ENCODE results near the gene ACKR1. TPM values are rescaled to one million over a fixed set of nuclear protein-coding genes. Genes with fewer than 3 reads are reported as not detected.

The ACKR1 gene
- total and polyA plus RNA-seq, 2 of the 13 experiments (the other 11 are each of a cell fraction or from before 2014, with no cell fraction given), result not detected

DNA sequence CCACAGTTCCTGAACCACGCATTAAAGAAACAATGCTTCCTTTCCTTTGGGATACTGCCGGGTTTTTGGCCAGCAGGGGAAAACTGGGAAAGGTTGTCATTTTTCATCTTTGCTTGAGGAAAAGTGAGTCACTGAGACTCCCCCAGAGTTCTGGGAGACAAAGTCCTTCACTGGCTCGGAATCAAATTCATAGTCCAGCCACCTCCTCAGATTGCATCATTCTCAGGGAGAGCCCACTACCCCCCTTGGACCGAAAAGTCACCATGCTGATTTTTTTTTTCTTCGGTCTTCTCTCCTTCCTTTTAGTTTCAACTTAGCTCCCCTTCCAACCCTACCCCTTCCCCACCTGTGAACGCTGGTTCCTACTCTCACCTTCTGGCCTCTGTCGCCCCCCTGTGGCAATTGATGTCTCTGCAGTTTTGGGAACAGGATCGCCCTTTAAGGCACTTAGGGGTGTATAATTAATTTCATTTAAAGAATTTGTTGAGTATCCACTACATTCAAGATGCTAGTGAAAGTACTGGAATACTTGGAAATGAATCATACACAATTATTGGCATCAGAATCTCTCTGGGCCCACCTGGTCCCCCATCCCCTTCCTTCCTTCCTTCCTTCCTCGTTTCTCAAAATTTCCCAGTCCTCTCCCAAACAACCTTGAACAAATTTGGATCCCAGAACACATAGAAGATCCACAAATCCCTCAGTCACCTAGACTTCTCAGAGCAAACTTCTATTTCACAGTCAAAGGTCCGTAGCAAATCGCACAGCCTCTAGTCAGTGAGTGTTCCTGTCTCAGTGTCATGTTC is 6.9 kb downstream of the ACKR1 start (continued):
- peak; percentile 41 for TF ChIP-seq HNRNPK (IDR thresholded peaks at IDR 0.05; ENCODE audit: low read depth, low read length, poor library complexity, severe bottlenecking)
- no peak for TF ChIP-seq IKZF4 (CRISPR knock-in tag; IDR thresholded peaks at IDR 0.05; ENCODE audit: borderline replicate concordance, low read depth, not compliant biosample characterization)
- no peak for TF ChIP-seq KLF13 (CRISPR knock-in tag; IDR thresholded peaks at IDR 0.05)
- TF ChIP-seq, protein P1, sequence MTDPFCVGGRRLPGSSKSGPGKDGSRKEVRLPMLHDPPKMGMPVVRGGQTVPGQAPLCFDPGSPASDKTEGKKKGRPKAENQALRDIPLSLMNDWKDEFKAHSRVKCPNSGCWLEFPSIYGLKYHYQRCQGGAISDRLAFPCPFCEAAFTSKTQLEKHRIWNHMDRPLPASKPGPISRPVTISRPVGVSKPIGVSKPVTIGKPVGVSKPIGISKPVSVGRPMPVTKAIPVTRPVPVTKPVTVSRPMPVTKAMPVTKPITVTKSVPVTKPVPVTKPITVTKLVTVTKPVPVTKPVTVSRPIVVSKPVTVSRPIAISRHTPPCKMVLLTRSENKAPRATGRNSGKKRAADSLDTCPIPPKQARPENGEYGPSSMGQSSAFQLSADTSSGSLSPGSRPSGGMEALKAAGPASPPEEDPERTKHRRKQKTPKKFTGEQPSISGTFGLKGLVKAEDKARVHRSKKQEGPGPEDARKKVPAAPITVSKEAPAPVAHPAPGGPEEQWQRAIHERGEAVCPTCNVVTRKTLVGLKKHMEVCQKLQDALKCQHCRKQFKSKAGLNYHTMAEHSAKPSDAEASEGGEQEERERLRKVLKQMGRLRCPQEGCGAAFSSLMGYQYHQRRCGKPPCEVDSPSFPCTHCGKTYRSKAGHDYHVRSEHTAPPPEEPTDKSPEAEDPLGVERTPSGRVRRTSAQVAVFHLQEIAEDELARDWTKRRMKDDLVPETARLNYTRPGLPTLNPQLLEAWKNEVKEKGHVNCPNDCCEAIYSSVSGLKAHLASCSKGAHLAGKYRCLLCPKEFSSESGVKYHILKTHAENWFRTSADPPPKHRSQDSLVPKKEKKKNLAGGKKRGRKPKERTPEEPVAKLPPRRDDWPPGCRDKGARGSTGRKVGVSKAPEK (CRISPR knock-in tag; IDR thresholded peaks at IDR 0.05; ENCODE audit: borderline replicate concordance), result no peak
- TF ChIP-seq STAG1 (CRISPR knock-in tag; IDR thresholded peaks at IDR 0.05), result peak; percentile 64
- TF ChIP-seq, protein P2, sequence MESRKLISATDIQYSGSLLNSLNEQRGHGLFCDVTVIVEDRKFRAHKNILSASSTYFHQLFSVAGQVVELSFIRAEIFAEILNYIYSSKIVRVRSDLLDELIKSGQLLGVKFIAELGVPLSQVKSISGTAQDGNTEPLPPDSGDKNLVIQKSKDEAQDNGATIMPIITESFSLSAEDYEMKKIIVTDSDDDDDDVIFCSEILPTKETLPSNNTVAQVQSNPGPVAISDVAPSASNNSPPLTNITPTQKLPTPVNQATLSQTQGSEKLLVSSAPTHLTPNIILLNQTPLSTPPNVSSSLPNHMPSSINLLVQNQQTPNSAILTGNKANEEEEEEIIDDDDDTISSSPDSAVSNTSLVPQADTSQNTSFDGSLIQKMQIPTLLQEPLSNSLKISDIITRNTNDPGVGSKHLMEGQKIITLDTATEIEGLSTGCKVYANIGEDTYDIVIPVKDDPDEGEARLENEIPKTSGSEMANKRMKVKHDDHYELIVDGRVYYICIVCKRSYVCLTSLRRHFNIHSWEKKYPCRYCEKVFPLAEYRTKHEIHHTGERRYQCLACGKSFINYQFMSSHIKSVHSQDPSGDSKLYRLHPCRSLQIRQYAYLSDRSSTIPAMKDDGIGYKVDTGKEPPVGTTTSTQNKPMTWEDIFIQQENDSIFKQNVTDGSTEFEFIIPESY (CRISPR knock-in tag; IDR thresholded peaks at IDR 0.05), result no peak
- TF ChIP-seq ZNF205 (CRISPR knock-in tag; IDR thresholded peaks at IDR 0.05), result no peak
- TF ChIP-seq ZMYM3 (CRISPR knock-in tag; IDR thresholded peaks at IDR 0.05), result no peak
- TF ChIP-seq, protein P3, sequence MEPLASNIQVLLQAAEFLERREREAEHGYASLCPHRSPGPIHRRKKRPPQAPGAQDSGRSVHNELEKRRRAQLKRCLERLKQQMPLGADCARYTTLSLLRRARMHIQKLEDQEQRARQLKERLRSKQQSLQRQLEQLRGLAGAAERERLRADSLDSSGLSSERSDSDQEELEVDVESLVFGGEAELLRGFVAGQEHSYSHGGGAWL (CRISPR knock-in tag; IDR thresholded peaks at IDR 0.05), result no peak
- no peak for TF ChIP-seq ZNF616 (CRISPR knock-in tag; IDR thresholded peaks at IDR 0.05; ENCODE audit: low read depth)
- TF ChIP-seq, protein P4, sequence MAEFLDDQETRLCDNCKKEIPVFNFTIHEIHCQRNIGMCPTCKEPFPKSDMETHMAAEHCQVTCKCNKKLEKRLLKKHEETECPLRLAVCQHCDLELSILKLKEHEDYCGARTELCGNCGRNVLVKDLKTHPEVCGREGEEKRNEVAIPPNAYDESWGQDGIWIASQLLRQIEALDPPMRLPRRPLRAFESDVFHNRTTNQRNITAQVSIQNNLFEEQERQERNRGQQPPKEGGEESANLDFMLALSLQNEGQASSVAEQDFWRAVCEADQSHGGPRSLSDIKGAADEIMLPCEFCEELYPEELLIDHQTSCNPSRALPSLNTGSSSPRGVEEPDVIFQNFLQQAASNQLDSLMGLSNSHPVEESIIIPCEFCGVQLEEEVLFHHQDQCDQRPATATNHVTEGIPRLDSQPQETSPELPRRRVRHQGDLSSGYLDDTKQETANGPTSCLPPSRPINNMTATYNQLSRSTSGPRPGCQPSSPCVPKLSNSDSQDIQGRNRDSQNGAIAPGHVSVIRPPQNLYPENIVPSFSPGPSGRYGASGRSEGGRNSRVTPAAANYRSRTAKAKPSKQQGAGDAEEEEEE (CRISPR knock-in tag; IDR thresholded peaks at IDR 0.05; ENCODE audit: borderline replicate concordance), result no peak
- TF ChIP-seq HIVEP1 (CRISPR knock-in tag; IDR thresholded peaks at IDR 0.05), result no peak

All from HepG2 (cell line).